ENCODE results near the gene ADGRB3.

DNA sequence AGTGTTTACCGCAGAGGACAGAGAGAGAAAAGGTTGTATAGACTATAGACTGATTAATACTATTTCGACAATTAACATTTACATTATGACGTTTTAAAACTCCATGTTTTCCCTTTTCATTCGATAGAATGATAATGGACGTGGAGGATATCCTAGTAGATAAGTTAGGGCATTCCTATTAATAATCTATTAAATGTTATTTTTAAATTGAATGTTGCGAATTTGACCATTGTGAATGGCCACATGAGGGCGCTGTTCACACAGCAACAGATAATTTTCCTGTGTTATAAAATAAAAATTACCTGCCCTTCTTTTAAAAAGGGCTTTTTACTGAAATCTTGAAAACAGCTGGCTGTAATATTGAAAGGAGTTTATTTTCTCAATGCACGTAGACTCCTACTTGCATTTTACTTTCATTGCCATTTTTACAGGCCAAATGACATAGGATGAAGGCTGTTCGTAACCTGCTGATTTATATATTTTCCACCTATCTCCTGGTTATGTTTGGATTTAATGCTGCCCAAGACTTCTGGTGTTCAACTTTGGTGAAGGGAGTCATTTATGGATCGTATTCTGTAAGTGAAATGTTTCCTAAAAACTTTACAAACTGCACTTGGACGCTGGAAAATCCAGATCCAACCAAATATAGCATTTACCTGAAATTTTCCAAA lies 3.3 kb downstream of the ADGRB3 start:
- TF ChIP-seq, protein P1, sequence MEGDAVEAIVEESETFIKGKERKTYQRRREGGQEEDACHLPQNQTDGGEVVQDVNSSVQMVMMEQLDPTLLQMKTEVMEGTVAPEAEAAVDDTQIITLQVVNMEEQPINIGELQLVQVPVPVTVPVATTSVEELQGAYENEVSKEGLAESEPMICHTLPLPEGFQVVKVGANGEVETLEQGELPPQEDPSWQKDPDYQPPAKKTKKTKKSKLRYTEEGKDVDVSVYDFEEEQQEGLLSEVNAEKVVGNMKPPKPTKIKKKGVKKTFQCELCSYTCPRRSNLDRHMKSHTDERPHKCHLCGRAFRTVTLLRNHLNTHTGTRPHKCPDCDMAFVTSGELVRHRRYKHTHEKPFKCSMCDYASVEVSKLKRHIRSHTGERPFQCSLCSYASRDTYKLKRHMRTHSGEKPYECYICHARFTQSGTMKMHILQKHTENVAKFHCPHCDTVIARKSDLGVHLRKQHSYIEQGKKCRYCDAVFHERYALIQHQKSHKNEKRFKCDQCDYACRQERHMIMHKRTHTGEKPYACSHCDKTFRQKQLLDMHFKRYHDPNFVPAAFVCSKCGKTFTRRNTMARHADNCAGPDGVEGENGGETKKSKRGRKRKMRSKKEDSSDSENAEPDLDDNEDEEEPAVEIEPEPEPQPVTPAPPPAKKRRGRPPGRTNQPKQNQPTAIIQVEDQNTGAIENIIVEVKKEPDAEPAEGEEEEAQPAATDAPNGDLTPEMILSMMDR (IDR thresholded peaks at IDR 0.05; ENCODE audit: low read length): peak; percentile 70
- TF ChIP-seq EZH2phosphoT487 (IDR thresholded peaks at IDR 0.05; ENCODE audit: low read length): no peak
